GM12801 (cell line): ENCODE data around the gene PPP1R15A.

Experiments used
- TF ChIP-seq, protein P1 (sequence below): IDR thresholded peaks from one replicate; pipeline ENCODE4 v1.5.1; 2011; ENCODE audit warnings: control low read depth; ENCODE audit not compliant: insufficient read length; ENCODE audit errors: extremely low read depth

PPP1R15A gene

DNA sequence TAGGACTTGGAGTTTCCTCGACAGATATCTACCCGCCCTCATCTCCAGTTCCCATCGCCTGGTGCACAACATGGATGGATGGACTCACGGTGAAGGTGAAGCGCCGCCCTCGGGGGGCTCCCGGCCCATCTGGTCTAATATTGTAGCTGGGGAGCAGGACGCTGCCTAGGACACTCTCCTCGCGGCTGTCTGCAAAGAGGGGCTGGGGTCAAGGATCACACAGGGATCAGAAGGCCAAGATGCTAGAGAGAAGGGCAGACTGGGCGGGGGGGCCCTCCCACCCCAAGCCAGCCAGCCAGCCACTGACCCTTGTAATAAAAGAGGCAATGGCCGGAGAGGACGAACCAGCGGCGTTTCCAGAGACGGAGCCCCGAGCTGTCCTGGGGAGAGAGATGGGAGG lies 10.9 kb upstream of the PPP1R15A start:
- TF ChIP-seq, protein P1, sequence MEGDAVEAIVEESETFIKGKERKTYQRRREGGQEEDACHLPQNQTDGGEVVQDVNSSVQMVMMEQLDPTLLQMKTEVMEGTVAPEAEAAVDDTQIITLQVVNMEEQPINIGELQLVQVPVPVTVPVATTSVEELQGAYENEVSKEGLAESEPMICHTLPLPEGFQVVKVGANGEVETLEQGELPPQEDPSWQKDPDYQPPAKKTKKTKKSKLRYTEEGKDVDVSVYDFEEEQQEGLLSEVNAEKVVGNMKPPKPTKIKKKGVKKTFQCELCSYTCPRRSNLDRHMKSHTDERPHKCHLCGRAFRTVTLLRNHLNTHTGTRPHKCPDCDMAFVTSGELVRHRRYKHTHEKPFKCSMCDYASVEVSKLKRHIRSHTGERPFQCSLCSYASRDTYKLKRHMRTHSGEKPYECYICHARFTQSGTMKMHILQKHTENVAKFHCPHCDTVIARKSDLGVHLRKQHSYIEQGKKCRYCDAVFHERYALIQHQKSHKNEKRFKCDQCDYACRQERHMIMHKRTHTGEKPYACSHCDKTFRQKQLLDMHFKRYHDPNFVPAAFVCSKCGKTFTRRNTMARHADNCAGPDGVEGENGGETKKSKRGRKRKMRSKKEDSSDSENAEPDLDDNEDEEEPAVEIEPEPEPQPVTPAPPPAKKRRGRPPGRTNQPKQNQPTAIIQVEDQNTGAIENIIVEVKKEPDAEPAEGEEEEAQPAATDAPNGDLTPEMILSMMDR: no peak

DNA sequence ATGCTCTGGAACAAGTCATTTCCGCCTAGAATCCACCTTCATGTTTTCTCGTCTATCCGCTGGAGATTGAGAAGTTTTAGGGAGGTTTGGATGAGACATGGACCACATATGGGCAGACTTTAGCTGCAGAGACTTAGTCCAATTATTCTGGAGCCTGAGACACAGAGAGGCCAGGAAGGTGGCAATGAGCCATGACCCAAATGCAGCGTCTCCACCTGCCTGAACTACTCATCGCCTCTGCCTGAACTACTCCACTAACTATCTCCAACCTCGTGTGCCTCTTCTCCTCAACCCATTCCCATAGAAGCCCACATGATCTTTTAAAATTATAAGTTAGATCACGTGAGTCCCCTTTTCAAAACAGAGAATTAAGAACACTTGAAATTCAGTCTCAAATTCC lies 9.4 kb upstream of the PPP1R15A start:
- TF ChIP-seq, protein P1: no peak

DNA sequence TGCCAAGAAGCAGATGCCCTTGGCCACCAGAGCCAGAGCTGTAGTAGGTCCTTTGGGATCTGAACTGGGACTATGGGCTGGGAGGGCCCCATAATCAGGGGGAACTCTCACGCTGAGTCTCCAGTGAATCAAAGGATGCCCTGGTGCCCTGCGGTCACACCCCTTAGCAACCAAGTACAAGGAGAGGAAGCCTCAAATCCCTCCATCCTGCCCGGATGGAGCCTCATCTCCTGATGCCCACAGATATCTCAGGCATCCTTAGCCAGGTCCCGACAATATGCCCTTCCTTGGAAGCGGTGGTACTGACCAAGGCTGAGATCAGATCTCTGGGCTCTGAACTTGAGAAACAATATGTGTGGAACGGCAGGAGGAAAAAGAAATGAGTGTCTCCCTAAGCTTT lies 5.5 kb upstream of the PPP1R15A start:
- TF ChIP-seq, protein P1: no peak

DNA sequence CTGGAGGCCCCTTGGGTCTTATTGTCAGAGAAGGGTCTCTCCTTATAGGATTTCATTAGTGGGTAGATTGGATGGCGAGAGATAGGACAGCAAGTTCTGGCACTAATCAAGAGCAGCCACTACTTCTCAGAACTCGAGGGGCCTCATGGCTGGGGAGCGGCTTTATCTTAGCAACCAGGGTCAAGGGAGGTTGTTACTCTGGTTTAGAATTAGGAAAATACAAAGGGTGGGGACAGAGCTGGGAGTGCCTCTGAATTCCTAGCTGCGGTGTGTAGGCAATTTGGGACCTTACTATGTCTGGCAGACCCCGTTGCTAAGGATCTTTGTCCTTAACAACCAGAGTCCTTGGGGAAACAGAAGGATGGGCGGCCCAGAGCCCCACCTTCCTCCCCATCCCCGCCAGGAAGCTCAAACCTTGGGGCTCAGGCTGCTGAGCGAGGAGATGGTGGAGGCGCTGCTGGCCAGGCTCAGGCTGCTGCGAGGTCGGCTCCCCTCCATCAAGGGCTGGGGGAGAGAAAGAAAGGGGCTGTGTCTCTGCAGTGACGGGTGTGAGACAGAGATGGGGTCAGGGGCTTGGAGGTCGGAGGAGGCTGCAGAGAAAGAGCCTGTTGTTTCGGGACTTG lies 5.0 kb upstream of the PPP1R15A start:
- TF ChIP-seq, protein P1: no peak

DNA sequence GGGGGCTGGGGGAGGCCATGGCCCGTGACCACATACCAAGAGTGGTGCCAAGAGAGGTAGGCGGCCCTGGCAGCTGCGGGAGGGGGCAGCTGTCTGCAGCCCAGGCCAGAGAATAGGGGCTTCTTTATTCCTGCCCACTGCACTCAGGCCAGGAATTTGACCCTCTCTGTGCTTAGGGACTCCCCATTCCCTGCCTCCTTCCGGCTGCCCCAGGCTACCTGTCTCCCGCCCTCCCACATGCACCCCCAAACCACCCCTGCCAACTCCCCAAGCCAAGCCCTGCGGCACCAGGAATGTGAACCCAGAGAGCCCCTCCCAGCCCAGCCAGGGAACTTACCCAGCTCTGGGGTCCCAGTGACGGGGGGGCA lies 4.5 kb upstream of the PPP1R15A start:
- TF ChIP-seq, protein P1: no peak

DNA sequence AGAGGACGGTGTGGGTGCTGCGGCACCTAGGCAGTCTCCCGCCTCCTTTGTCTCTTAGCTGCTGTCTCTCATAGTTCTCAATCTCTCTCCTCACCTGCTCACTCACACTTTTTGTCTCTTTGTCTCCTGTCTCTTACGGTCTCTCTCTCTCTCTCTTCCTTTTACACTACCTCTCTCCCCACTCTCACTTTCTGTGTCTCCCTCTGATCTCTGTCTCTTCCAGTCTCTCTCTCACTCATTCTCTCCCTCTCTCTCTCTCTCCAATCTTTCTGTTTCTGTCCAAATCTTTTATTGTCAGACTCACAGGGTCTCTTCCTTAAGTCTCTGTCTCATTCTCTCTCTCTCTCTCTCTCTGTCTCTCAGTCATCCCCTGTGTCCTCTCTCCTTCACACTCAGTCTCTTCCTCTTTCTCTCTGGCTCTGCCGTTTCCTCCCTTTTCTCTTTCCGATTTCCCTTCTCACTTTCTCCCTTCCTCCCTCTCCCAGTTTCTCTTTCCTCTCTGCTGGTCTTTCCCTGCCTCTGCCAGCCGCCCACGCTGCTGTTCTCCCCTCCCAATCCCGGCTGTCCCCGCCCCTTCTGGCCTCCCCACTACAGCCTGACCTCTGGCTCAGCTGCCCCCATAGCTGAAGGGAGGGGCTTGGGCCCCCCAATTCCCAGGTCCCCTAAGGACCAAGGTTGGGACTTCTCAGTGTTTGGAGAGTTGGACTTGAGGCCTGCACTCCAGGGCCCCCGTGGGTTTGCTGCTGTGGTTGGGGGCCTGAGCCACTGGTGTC lies 3.9 kb upstream of the PPP1R15A start, which contains the start of gene PLEKHA4:
TSS of gene PLEKHA4 (minus strand) at position 504 of the 773 bp plus-strand sequence. CDS start 997 bp downstream, outside the sequence.
- TF ChIP-seq, protein P1: no peak

DNA sequence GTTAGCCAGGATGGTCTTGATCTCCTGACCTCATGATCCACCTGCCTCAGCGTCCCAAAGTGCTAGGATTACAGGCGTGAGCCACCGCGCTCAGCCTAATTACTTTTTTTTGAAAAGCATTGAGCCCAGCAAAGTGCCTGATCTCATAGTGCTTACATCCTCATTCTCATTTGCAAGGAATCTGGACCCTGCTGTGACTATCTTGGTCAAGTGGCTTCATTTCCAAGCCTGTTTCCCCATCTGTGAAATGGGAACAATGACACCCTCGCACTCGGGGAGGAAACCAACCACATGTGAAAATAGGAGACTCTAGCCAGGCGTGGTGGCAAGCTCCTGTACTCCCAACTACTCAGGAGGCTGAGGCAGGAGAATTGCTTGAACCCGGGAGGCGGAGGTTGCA lies 2.2 kb upstream of the PPP1R15A start:
- TF ChIP-seq, protein P1: no peak
